Measurements from ENCODE around the gene HTR3A. TPM values are rescaled to one million over a fixed set of nuclear protein-coding genes. Genes with fewer than 3 reads are reported as not detected.

Gene HTR3A
- total RNA-seq, 1 donor, result not detected

- DNase-seq (ENCODE audit: low read depth), result no peak
Measured at GRCh38 chr11:114025329-114025907, 50.5 kb downstream of the HTR3A start.

GRCh38 chr11:114026355-114026754 lies 51.4 kb downstream of the HTR3A start:
- no peak overlapping the region for H3K4me3 ChIP-seq (ENCODE audit: low read depth, low read length)
- peak; percentile 44 for TF ChIP-seq CTCF (IDR thresholded peaks at IDR 0.05; ENCODE audit: insufficient read depth, low read depth, low read length)
- peak; percentile 33 for DNase-seq (ENCODE audit: low read depth)

More at GRCh38 chr11:114025329-114025907, 50.5 kb downstream of the HTR3A start:
- H3K4me3 ChIP-seq (ENCODE audit: low read depth, low read length), result no peak overlapping the region
- TF ChIP-seq CTCF (IDR thresholded peaks at IDR 0.05; ENCODE audit: insufficient read depth, low read depth, low read length), result no peak

DNA sequence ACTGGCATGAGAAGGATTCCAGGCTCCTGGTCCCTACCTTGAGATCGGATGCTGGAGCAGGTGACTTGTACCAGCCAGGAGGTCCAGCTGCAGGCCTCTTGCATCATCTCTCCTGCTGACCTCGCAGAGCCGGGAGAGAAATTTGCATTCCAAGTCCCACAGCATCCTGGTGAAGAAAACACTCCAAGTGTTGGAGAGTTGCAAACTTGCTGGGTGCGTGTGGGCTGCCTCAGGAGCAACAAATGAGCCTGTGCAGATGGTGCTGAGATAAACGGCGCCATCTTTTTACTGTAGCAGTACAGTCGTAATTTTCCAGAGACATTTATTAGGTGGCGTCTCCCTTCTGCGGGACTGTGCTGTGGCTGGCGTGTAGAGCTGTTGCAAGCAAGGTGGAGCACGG lies 52.5 kb downstream of the HTR3A start:
- DNase-seq (ENCODE audit: low read depth), result peak; percentile 44
- no peak for TF ChIP-seq CTCF (IDR thresholded peaks at IDR 0.05; ENCODE audit: insufficient read depth, low read depth, low read length)
- H3K4me3 ChIP-seq (ENCODE audit: low read depth, low read length), result no peak overlapping the region

DNA sequence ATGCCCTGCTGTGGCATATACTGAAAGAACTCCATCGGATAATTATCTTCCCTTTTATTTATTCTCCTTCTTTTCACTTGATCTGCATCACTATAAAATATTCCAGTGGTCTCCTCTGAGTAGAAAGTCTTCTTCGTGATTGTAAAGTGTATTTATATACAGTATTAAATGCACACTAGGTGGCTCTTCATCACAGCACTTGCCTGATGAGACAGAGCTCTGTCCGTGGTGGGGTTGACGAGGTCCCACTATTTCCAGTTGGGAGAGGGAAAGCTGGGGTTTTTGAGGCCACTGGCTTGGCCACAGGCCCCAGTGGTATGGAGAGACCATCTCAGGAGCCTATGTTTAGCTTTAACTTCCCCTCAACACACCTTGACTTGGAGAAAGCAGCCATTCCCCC lies 53.0 kb downstream of the HTR3A start:
- H3K4me3 ChIP-seq (ENCODE audit: low read depth, low read length), result no peak overlapping the region
- no peak for DNase-seq (ENCODE audit: low read depth)
- peak; percentile 23 for TF ChIP-seq CTCF (IDR thresholded peaks at IDR 0.05; ENCODE audit: insufficient read depth, low read depth, low read length)

- no peak for DNase-seq (ENCODE audit: low read depth)
- no peak for TF ChIP-seq CTCF (IDR thresholded peaks at IDR 0.05; ENCODE audit: insufficient read depth, low read depth, low read length)
- H3K4me3 ChIP-seq (ENCODE audit: low read depth, low read length), result no peak overlapping the region
Measured at GRCh38 chr11:114031246-114031966, 56.5 kb downstream of the HTR3A start.

DNA sequence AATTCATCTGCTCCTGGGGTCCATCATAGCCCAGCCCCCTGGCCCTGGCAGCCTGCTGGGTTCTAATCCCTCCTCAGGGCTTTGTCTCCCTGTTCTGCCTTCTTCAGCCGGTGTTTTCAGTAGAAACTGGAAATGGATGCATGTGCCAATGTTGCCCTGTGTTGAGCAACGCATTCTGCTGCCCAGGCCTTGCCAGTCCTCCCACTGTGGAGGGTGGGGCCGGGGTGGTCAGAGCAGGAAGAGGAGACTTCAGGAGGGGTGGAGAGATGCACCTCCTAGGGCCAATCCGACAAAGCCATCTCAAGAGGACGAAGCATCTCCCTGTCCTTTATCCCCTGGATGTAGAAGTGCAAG lies 57.0 kb downstream of the HTR3A start:
- H3K4me3 ChIP-seq (ENCODE audit: low read depth, low read length), result no peak overlapping the region
- DNase-seq (ENCODE audit: low read depth), result no peak
- no peak for TF ChIP-seq CTCF (IDR thresholded peaks at IDR 0.05; ENCODE audit: insufficient read depth, low read depth, low read length)
